SK-MEL-5 (cell line): Measurements from ENCODE around the gene NPAS2. TPM values are rescaled to one million over a fixed set of nuclear protein-coding genes. Genes with fewer than 3 reads are reported as not detected.
A peak's percentile ranks its signal among the peaks of the same experiment; 100 is the strongest.

Experiments used
- DNase-seq: peaks from one replicate; pipeline ENCODE4 v3.0.0-alpha.2; 2016; ENCODE audit warnings: low read depth, low spot score
- in situ Hi-C: cut with HindIII; loops from 2 replicates; pipeline ENCODE4 v1.10.0; 2016; ENCODE audit warnings: low sequenced_read_pairs, high pct_unique_total_duplicates, low pct_unique_long_range_greater_than_20kb
- polyA plus RNA-seq, 2 experiments: library from polyadenylated mRNA; depleted of rRNA; stranded (reverse); fragments of >200 nt; gene quantifications; 2 replicates each; pipeline ENCODE4 v1.2.3, GENCODE V29; 2015
- total RNA-seq: library from RNA; depleted of rRNA; stranded (reverse); fragments of >200 nt; shearing (Covaris generic); gene quantifications from 2 replicates; pipeline ENCODE4 v1.2.3, GENCODE V29; 2014; rRNA removed

NPAS2 gene, protein sequence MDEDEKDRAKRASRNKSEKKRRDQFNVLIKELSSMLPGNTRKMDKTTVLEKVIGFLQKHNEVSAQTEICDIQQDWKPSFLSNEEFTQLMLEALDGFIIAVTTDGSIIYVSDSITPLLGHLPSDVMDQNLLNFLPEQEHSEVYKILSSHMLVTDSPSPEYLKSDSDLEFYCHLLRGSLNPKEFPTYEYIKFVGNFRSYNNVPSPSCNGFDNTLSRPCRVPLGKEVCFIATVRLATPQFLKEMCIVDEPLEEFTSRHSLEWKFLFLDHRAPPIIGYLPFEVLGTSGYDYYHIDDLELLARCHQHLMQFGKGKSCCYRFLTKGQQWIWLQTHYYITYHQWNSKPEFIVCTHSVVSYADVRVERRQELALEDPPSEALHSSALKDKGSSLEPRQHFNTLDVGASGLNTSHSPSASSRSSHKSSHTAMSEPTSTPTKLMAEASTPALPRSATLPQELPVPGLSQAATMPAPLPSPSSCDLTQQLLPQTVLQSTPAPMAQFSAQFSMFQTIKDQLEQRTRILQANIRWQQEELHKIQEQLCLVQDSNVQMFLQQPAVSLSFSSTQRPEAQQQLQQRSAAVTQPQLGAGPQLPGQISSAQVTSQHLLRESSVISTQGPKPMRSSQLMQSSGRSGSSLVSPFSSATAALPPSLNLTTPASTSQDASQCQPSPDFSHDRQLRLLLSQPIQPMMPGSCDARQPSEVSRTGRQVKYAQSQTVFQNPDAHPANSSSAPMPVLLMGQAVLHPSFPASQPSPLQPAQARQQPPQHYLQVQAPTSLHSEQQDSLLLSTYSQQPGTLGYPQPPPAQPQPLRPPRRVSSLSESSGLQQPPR
- 45.0 and 50.0 TPM in 2 replicates for total RNA-seq
- polyA plus RNA-seq (2015; cell fraction: cytosol; rRNA removed): 150 and 206 TPM in 2 replicates
- 289 and 317 TPM in 2 replicates for polyA plus RNA-seq (2015; cell fraction: nucleus; rRNA removed)

DNA sequence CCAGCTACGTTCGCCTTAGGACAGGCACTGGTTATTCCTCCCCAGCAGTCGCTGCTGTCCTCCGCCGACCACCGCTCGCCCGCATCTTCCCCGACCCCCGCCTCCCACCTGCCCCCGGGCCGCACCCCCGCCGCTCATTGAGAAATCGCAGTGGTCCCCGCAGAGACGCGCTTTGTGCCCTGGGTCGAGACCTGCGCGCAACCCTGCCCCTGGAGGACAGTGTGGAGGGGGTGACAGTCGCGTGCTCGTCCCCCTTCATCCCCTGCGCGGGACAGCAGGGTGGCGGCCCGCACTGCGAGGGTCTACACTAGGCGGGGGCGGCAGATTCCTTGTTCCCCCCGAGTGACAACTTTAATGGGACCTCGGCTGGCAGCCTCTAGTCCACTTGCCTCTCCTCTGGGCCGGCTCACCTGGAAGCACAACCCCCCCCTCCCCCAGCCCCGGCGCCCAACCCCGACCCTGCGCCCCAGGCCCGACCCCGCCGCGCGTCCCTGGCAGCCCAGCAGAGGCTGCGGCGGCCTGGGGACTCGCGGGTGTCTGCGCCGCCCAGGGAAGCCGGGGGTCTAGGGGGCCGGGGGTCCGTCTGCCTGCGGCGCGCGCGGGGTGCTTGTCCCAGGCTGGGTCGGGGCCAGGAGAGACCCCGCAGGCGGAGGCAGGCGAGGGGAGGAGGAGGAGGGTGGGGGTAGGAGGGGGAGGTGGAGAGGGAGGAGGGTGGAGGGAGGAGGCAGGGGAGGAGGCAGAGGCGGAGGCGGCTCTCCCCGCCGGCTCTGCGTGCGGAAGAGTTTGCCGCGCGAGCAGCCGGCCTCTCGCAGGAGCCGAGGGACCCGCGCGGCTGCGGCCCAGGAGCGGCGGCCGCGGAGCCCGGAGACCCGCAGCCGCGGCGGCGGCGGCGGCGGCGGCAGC is at the start of gene NPAS2:
NPAS2 (plus strand) TSS at position 770 of the 903 bp plus-strand sequence. CDS start 84,616 bp downstream, outside the sequence.
- peak; percentile 64 for DNase-seq
- in situ Hi-C loops: no loop called here

DNA sequence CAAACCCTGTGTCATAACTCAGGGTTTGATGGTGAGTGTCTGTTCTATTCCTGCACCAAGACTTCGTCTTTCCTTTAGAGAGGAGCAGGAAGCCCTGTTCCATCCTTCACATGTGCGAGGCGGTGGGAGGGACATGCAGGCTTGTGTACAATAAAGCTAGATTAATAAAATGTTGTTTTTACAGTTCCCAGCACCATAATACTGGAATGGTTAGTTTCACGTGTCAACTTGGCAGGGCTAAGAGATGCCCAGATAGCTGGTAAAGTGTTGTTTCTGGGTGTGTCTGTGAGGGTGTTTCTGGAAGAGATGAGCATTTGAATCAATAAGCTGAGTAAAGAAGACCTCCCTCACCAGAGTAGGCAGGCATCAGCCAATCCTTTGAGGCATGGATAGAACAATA is 48.8 kb upstream of the NPAS2 start:
- in situ Hi-C loops: no loop called here

DNA sequence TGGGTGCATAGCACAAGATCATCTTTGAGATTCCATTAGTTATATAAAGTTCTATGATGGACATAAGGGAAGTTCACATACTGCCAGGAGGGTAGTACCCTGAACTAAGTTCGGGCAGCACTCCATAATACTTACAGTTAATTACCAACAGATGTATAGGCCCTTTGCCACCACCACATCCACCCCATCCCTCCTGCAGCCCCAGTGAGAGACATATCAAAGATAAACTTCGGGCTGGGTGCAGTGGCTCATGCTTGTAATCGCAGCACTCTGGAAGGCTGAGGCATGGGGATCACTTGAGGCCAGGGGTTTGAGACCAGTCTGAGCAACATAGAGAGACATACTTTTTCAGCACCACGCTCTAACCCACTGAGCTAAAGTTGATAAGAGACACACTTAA is 46.4 kb upstream of the NPAS2 start:
- in situ Hi-C loops: no loop called here
- no peak for DNase-seq

More for the DNA sequence above, 48.8 kb upstream of the NPAS2 start:
- no peak for DNase-seq

DNA sequence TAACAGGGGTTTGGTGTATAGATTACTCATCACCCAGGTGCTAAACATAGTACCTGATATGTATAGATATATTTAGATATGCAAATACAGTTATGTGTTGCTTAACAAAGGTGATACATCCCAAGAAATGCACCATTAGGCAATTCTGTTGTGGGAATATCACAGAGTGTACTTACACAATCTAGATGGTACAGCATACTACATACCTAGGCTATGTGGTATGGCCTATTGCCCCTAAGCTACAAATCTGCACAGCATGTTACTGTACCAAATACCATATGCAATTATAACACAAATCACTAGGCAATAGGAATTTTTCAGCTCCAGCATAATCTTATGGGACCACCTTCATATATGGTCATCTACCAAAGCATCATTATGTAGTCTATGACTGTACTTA is 43.5 kb upstream of the NPAS2 start:
- no peak for DNase-seq
- in situ Hi-C loops: no loop called here

DNA sequence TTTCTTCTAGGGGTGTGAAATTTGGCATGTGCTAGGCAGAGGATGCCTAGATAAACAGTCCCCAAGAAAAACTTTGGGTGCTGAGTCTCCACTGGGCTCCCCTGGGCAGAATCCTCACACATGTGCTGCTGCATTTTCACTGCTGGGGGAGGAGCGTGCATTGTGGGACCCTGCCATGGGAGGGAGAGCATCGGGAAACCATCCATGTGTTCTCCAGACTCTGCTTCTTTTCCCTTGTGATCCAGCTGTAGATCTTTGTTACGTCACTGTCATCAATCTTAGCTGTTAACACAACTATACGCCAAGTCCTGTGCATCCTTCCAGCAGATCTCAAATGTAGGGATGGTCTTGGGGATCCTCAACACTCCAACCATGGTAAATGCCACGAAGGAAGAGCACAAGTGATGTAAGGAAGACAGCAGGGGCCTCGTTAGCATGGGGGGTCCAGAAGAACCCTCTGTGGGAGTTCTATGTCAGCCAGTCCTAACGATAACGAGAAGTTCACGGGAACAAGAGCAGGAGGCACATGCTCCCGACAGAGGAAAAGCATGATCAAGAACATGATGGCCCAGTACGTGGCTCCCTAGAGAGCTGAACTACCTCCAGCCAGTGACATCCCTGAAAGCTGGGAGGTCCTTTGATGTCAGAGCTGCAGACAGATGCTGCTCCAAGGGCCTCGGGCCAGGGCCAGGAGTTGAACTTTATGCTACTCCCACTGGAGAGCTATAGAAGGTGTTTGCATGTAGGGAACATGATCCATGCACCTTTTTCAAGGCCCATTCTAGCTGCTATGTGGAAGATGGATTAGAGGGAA is 41.1 kb upstream of the NPAS2 start:
- no peak for DNase-seq

DNA sequence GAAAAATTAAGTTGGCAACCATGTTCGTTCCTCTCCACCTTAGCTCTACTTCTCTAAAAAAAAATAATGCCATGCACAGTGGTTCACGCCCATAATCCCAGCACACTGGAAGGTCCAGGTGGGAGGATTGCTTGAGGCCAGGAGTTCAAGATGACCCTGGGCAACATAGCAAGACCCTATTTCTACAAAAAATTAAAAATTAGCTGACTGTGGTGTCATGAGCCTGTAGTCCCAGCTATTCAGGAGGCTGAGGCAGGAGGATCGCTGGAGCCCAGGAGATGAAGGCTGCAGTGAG is 40.1 kb upstream of the NPAS2 start:
- no peak for DNase-seq
- in situ Hi-C loops: no loop called here

More for the DNA sequence above, 41.1 kb upstream of the NPAS2 start:
- in situ Hi-C loops: no loop called here

DNA sequence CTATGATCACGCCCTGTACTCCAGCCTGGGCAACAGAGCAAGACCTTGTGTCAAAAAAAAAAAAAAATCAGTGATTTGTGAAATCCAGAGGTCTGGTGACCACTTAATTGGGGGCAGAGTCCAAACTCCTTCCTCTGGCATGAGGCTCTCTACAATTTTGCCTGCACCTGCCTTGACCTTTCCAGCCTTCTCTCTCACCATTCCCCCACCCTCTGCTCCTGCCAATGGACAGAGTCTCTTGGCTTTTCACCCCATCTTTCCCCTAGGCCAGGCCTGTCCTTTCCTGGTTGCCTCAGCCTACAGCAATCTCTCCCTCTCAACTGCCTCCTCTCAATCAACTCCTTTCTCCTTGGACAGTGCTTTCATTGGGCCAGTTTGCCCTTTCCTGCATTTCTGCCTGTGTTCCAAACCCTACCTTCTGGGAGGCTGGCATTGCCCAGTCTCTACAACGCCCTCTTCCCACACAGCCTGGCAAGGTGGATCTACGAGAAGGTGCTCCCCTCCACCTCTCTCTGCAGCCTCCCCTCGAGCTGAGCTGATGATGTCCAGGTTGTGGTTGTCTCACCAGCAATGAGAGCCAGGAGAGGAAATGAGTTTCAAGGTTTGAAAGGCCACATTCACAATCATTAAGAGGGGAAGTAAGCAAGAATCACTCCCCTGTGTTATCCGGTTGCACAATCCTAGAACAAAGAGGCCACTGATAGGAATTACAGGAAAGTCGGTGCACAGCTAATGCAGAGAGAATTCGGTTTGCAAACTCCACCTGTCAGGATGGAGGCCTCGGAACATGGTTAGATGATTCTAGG is 39.5 kb upstream of the NPAS2 start:
- peak; percentile 97 for DNase-seq
- in situ Hi-C loops: no loop called here

DNA sequence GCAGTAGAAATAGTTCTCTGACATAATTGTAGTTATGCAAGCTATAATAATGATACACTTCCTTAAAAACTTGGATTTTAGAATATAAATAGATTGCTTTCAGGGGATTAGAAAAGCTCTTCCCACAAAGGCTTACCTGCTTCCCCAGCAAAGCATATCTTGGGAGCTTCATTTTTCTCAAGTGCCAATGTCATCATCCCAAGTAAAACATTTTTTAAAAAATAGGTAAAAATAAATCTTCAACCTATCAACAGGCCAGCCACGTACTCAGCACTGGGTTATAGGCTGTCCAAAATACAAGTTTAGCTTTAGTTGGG is 39.0 kb upstream of the NPAS2 start:
- no peak for DNase-seq
- in situ Hi-C loops: no loop called here

DNA sequence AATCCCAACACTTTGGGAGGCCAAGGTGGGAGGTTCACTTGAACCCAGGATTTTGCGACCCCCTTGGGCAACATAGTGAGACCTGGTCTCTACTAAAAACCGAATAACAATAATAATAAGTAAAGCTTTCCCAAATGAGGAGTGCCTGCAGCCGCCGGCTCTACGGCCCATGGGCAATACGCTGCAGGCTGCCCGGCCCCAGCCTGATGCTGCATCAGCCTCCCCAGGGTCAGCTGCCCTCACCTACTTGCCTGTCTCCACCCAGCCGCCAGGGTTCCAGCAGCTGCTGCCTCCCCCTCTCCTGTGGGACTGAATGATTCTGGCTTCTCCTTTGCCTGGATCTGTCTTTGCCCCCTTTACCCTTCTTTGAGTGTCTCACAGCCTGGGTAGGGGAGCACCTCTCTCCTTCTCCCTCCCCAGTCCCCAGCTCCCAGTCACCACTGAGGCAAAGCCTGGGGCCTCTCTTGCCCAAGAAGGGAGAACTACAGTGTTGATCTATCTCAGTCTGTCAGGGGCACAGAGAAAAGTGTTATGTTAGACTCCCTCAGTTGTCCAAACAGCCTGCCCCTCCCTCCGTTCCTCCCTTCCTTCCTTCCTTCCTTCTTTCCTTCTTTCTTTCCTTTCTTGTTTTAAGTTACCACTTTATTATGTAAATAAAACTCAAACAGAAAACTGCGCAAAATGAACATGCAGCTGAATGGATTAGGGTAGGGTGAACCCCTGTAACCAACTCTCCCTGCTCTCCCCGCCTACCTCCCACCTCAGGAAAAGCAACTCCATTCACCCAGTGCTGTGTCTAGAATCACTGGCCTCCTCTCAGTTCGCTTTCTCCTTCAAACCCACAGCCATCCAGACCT is 38.2 kb upstream of the NPAS2 start:
- peak; percentile 10 for DNase-seq
- in situ Hi-C loops: no loop called here

DNA sequence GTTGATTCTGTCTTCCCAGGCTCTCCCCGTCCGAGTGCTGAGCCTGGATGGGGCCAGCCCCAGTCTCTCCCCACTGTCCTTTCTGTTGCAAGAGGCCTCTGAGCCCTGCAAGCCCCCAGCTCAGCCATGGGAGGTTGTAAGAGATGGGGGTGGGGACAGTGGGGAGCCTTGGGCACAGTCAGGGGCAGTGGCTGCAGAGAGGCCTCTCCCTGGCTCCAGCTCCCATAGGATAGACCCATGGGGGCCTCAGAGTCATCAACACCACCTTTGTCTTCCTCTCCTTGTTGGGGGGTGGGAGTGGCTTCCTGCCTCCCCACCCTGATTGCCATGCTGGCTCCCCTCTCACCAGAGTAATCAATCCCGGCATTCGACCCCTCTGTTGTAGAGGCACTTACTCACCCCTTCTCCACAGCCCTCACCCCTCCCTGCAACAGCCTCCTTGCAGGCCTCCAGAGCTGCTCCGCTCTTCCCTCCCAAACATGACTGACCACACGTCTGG is 37.5 kb upstream of the NPAS2 start:
- in situ Hi-C loops: no loop called here
- no peak for DNase-seq

DNA sequence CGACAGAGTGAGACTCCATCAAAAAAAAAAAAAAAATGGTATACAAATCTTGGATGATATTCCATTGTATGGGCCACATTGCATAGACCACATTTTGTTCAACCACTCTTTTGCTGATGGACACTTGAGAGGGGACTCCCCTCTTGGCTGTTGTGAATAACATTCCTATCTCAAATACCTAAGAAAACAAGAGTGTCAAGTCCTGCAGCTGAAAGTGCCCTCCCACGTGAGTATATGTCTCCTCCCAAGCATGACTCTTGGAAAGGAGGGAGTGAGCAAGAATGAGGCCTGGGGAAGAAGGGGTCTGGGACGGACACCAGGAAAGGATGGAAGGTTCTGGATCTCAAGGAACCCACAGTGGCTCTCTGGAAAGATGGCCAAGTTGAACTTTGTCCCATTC is 36.0 kb upstream of the NPAS2 start:
- DNase-seq: no peak
- in situ Hi-C loops: no loop called here

DNA sequence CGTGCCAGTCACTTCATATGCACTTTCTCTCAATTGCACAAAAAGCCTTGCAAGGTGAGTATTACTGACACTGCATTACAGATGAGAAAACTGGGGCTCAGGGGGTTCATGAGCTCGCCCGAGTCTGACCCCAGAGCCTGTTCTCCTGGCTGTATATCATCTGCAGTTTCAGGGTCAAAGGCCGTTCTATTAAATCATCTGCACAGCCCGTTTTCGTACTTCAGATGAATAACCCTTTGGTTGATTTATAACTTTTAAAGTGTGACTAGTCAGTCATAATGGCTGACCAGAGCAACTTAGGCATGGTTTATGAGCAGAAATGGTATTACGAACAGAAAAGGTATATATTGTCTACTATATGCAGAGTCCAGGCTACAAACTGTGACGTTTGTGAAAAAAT is 35.3 kb upstream of the NPAS2 start:
- no peak for DNase-seq
- in situ Hi-C loops: no loop called here

DNA sequence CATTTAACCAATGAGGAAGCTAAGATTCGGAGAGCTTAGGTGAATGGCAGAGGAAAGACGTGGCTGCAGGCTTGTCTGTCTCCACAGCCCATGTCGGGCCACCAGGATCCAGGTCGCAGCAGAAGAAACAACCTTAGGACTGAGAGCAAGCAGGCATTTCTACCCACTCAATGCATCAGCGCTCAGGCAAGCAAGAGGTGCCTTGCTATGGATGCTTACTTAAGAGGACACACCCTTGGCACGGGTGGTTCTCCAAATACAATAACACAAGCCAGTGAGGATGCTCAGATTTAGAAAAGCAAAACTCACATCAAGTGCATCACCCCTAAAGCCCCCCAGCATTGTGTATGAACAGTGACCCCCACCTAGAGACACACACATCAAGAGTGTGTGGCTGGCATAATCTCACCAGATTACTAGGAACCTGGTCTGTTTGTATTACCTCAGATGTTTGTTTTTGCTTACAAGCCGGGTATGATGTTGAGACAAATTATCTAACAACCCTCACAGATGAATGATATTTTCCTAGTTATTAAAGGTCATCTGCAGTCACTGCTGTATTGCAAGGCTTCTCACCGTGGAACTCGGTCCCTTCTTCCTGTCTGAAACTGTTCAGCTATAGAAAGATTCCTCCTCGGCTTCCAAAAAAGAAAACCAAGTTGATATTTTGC is 34.2 kb upstream of the NPAS2 start:
- in situ Hi-C loops: no loop called here

DNA sequence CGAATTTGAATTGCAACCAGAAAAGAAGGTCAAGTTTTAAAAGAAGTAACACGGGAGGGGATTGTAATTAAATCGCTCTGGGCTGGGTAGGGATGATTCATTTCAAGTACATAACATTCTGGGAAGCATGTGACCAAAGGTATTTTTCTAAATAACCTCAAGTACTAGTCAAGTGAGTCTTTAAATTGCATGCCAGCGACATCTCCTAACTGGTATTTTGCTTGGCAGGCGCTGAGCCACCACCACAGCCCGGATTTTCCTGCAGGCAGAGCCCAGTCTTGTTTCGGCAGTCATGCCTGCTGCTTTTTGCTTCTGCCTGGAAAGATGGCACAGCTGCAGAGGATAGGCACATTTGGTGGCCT is 33.7 kb upstream of the NPAS2 start:
- DNase-seq: peak; percentile 84
- in situ Hi-C loops: no loop called here

More for the DNA sequence above, 34.2 kb upstream of the NPAS2 start:
- DNase-seq: peak; percentile 15

DNA sequence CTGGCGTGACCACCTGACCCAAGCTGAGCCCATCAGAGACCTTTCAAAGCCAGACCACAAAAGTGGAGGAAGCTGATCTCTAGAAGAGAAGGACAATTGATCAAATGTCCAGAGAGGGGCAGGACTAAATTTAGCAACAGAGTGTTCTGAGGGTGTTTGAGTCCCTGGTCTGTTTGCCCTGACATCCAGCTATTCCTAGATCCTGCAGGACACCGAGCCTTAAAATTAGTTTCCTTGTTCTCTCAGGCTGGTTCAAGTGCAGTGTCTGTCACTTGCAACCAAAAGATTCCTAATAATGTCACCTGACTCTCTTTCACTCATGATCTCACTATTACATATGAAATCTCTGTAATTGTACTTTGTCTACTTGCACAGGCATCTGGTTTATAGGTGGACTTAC is 33.0 kb upstream of the NPAS2 start:
- DNase-seq: peak; percentile 75
- in situ Hi-C loops: no loop called here
